Heart left ventricle (tissue), 16 donors: ENCODE data around the gene GSPT1. TPM values are rescaled to one million over a fixed set of nuclear protein-coding genes. Genes with fewer than 3 reads are reported as not detected.

Experiments used
- ATAC-seq, 4 donors: fragments of 200-7000 bp; cut with Tn5 transposase; one replicate each; pipeline ENCODE4 v1.9.1; 2020 to 2022; ENCODE audit warnings: moderate library complexity in 4 of 4, mild to moderate bottlenecking in 3 of 4, moderate number of reproducible peaks in 1 of 4
- DNase-seq, 5 donors: peaks; one replicate each; pipeline ENCODE4 v3.0.0-alpha.2; 2020
- H3K27ac ChIP-seq, 12 donors: fragments of 200-600 bp; sonication (generic) in 4 of 12; one replicate each; pipeline versions ENCODE4 v1.5.0 to v1.8.0; 2016 to 2022; ENCODE audit warnings: mild to moderate bottlenecking in 2 of 12
- H3K27me3 ChIP-seq, 9 donors: fragments of 200-600 bp; sonication (generic) in 2 of 9; one replicate each; pipeline versions ENCODE4 v1.5.1 to v1.8.0; 2016 to 2022; ENCODE audit warnings: mild to moderate bottlenecking in 3 of 9
- H3K36me3 ChIP-seq, 9 donors: fragments of 200-600 bp; sonication (generic) in 2 of 9; one replicate each; pipeline versions ENCODE4 v1.5.0 to v1.8.0; 2018 to 2022; ENCODE audit warnings: mild to moderate bottlenecking in 2 of 9
- H3K4me1 ChIP-seq, 12 donors: fragments of 200-600 bp; sonication (generic) in 4 of 12; one replicate each; pipeline versions ENCODE4 v1.5.0 to v1.8.0; 2016 to 2022; ENCODE audit warnings: mild to moderate bottlenecking in 3 of 12
- H3K4me3 ChIP-seq, 12 donors: fragments of 200-600 bp; sonication (generic) in 4 of 12; one replicate each; pipeline versions ENCODE4 v1.5.0 to v1.8.0; 2017 to 2022; ENCODE audit warnings: mild to moderate bottlenecking in 9 of 12, moderate library complexity in 4 of 12
- H3K9me3 ChIP-seq, 12 donors: fragments of 200-600 bp; sonication (generic) in 4 of 12; one replicate each; pipeline versions ENCODE4 v1.5.0 to v1.8.0; 2016 to 2022; ENCODE audit warnings: mild to moderate bottlenecking in 1 of 12
- CTCF ChIP-seq, 12 donors: fragments of 200-600 bp; sonication (generic) in 4 of 12; IDR thresholded peaks; one replicate each; pipeline versions ENCODE4 v1.5.0 to v1.8.0; 2018 to 2022; ENCODE audit warnings: antibody characterized with exemption in 12 of 12, mild to moderate bottlenecking in 5 of 12
- POLR2A ChIP-seq, 2 donors: fragments of 450-650 bp; IDR thresholded peaks; one replicate each; pipeline ENCODE4 v1.6.1; 2017; ENCODE audit warnings: antibody characterized with exemption in 2 of 2, mild to moderate bottlenecking in 2 of 2, moderate library complexity in 2 of 2
- WGBS, 4 donors: extraction: QIAGEN DNeasy Blood & Tissue Kit in 2 of 4; methylation state at CpG; one replicate each; pipeline versions ENCODE4 v1.1.5 to v1.1.7; 2013 to 2018; 5-methylcytosine and 5-hydroxymethylcytosine counted together
- intact Hi-C, 10 donors: fragments of 100-400 bp; cut with DNase I; formaldehyde crosslinking; loops; one replicate each; pipeline versions ENCODE4 v1.11.1 to v1.14.2; 2022
- polyA plus RNA-seq, 2 donors: library from polyadenylated mRNA; stranded (reverse); fragments of 200-250 nt; gene quantifications; one replicate each; pipeline ENCODE4 v1.2.3, GENCODE V29; 2013
- total RNA-seq, 9 donors: library from RNA; depleted of rRNA in 2 of 9; stranded (reverse); fragments of >200 nt in 2 of 9; fragmentation: NEBNext Ultra II Directional in 3 of 9; extraction: Animal tissue kit (Norgen Biotek cat#: 25700) in 3 of 9; gene quantifications; one replicate each; pipeline versions ENCODE4 v1.1.0 to v1.2.4, GENCODE V29; 2016 to 2023
- donor health status: ischemic (EF 13 %, LVEDD 7.1; RV severe dilation, severe dysfunction).
- donor health status: healthy with polysubstance abuse.
- donor health status: DM: no; HTN: yes; CAD: no.
- donor health status: DM: no; HTN: no; CAD: no.
- donor health status: ischemic (EF 25% LVEDD 6.9; RV normal size, moderate dysfunction).
- donor health status: ischemic (EF 25% LVEDD 5.7; RV mildly dilated, moderate dysfunction).
- donor health status: healthy.
- donor health status: DM: yes; HTN: yes; CAD: no.
- donor health status: ischemic (EF 35%, LVEDD 5.7; RV mildly dilated, moderate dysfunction).
- donor health status: nonischemic (EF 11% LVEDD 7.7; RV severe dilation, severe dysfunction).
- donor health status: DM: yes; HTN: yes; CAD: no.
- donor health status: PGD.
- donor health status: ischemic (EF 29% LVEDD 5.4; RV normal size, mild dysfunction).
- donor health status: nonischemic (EF 23%, LVEDD 6.1; RV moderate dilation, normal function).

Gene GSPT1
- total and polyA plus RNA-seq, 11 donors = 16.3 to 131 (median 91.1) TPM

GRCh38 chr16:11892761-11893160 is 23.0 kb downstream of the GSPT1 start:
- ATAC-seq = no peak
- H3K36me3 ChIP-seq = peaks cover 0 to 95% (median 85%) of the 10 kb centered on the region in 9 donors

DNA sequence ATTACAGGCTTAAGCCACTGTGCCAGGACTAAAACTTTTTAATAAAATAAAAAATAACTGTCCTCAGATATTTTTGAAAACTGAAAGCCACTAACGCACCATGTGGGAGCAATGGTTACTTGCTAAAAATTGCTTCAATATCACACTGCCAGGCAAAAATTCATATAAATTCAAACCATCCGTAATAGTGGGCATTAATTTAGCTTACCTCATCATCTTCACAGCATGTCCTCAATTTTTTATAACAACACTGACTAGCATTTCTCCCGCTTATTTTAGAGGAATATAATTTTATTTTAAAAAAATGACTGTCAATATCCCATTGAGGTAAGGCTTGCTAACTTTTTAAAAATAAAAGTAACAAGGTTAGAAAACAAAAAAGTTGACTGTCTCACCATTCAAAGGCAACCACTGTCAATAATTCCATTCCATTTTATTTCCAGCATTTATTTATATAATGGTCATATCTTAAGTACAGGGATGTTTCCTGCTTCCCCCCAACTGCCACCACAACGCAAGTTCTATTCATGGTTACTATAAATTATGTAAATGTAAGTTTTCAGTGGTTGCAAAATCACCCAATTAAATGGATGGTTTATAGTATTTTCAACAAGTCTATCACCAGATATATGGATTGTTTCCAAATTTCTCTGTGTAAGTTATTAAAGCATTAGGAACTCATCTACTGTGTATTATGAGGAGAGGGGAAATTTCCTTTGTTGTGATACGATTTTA is 25.4 kb downstream of the GSPT1 start:
- TF ChIP-seq CTCF (IDR thresholded peaks at IDR 0.05) (no peak), POLR2A (IDR thresholded peaks at IDR 0.05) (no peak)
- DNase-seq (no peak), ATAC-seq (no peak)
- Histone ChIP-seq H3K27me3 (no peaks in the 10 kb centered on the region), H3K36me3 (peaks cover 0 to 100% (median 90%) of the 10 kb centered on the region in 9 donors), H3K4me1 (no peaks in the 10 kb centered on the region), H3K4me3 (no peak overlapping the region), H3K27ac (no peak overlapping the region), H3K9me3 (no peaks in the 10 kb centered on the region)
- intact Hi-C loops = no loop called here
- WGBS, 4 donors = 82 to 95% (median 92%) methylated on average over 5 of the region's 5 CpGs

More at GRCh38 chr16:11892761-11893160, 23.0 kb downstream of the GSPT1 start:
- Histone ChIP-seq H3K9me3 (no peaks in the 10 kb centered on the region), H3K27me3 (no peaks in the 10 kb centered on the region), H3K27ac (no peak overlapping the region), H3K4me3 (no peak overlapping the region), H3K4me1 (peaks cover 0 to 15% (median 0%) of the 10 kb centered on the region in 12 donors)
- DNase-seq = no peak
- intact Hi-C loops = no loop called here
- WGBS, 4 donors = 63 to 96% (median 71%) methylated on average over 4 of the region's 4 CpGs
- TF ChIP-seq CTCF (IDR thresholded peaks at IDR 0.05) = no peak
- no peak for TF ChIP-seq POLR2A (IDR thresholded peaks at IDR 0.05)

- WGBS, 4 donors = 90 to 92% (median 91%) methylated on average over 6 of the region's 6 CpGs
- ATAC-seq (no peak), DNase-seq (no peak)
- intact Hi-C loops = no loop called here
- no peaks in the 10 kb centered on the region for H3K27me3 ChIP-seq
- peaks cover 0 to 100% (median 93%) of the 10 kb centered on the region in 9 donors for H3K36me3 ChIP-seq
- no peaks in the 10 kb centered on the region for H3K9me3 ChIP-seq
- TF ChIP-seq CTCF (IDR thresholded peaks at IDR 0.05) = no peak
- no peak for TF ChIP-seq POLR2A (IDR thresholded peaks at IDR 0.05)
- H3K4me1 ChIP-seq = peaks cover 0 to 2% (median 0%) of the 10 kb centered on the region in 12 donors
- no peak overlapping the region for H3K27ac ChIP-seq
- H3K4me3 ChIP-seq = no peak overlapping the region
These were observed 28.9 kb downstream of the GSPT1 start for GRCh38 chr16:11886881-11887280.

DNA sequence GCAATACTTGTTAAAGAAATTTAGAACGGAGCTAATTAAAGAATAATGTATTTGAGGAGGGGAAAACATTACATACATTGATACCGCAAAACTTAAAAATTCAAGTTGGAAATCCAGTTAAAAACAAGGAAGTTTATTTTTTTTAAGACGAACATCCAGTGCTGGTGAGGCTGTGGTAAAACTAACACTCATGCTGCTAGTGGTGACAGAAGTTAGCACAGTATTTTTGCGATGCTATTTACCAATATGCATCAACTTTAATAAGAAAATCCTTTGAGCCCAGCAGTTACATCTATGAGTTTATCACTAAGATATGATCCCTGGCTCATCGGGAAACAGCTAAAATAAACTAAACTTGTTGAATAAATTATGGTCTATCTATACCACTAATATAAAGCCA is 31.7 kb downstream of the GSPT1 start:
- Histone ChIP-seq H3K4me3 (no peak overlapping the region), H3K27ac (no peak overlapping the region), H3K9me3 (no peaks in the 10 kb centered on the region), H3K36me3 (peaks cover 0 to 100% (median 97%) of the 10 kb centered on the region in 9 donors), H3K4me1 (peaks cover 0 to 3% (median 0%) of the 10 kb centered on the region in 12 donors), H3K27me3 (no peaks in the 10 kb centered on the region)
- TF ChIP-seq CTCF (IDR thresholded peaks at IDR 0.05) (no peak), POLR2A (IDR thresholded peaks at IDR 0.05) (no peak)
- 95 to 98% (median 96%) methylated on average over 5 of the region's 5 CpGs for WGBS, 4 donors
- DNase-seq = no peak
- intact Hi-C loops = no loop called here
- no peak for ATAC-seq
